AG09309 (cell line): ENCODE data around the gene EML6.

Experiments
- DNase-seq: peaks from one replicate; pipeline ENCODE4 v3.0.0-alpha.2; 2010; ENCODE audit warnings: low read depth
- H3K4me3 ChIP-seq: 2 replicates; pipeline ENCODE4 v1.5.1; 2011; ENCODE audit warnings: mild to moderate bottlenecking, low read depth, low read length, moderate library complexity; ENCODE audit not compliant: control insufficient read depth
- TF ChIP-seq, protein P1 (sequence below): IDR thresholded peaks from 2 replicates; pipeline ENCODE4 v1.5.1; 2011; ENCODE audit warnings: mild to moderate bottlenecking, low read depth, low read length, inconsistent platforms; ENCODE audit not compliant: insufficient read depth, control insufficient read depth; ENCODE audit errors: missing control alignments

EML6 gene

DNA sequence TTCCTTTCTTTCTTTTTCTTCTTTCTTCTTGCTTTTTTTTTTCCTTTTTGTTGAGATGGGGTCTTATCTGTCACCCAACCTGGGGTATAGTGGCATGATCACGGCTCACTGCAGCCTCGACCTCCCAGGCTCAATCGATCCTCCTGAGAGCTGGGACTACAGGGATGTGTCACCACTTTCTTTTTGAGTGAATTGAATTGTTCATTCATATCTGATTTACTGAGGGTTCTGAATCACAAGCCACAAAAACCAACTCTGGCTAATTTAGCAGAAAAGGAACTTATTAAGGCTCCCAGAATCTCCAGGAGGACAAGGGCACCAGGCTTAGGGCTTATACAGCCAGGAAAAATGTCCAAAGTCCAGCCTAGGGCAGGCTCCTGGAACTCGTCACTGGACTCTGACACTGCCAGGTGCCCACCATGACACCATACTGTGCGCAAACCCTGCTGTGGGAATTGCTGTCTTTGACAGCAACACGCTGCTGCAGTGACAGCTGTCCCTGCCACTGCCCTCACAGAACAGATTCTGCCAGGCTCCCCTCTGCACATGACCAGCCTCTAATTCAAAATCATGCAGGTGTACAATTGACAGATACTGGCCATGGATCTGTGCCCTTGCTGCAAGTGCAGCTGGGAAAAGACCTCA lies 42.9 kb upstream of the EML6 start:
- TF ChIP-seq, protein P1, sequence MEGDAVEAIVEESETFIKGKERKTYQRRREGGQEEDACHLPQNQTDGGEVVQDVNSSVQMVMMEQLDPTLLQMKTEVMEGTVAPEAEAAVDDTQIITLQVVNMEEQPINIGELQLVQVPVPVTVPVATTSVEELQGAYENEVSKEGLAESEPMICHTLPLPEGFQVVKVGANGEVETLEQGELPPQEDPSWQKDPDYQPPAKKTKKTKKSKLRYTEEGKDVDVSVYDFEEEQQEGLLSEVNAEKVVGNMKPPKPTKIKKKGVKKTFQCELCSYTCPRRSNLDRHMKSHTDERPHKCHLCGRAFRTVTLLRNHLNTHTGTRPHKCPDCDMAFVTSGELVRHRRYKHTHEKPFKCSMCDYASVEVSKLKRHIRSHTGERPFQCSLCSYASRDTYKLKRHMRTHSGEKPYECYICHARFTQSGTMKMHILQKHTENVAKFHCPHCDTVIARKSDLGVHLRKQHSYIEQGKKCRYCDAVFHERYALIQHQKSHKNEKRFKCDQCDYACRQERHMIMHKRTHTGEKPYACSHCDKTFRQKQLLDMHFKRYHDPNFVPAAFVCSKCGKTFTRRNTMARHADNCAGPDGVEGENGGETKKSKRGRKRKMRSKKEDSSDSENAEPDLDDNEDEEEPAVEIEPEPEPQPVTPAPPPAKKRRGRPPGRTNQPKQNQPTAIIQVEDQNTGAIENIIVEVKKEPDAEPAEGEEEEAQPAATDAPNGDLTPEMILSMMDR = no peak

DNA sequence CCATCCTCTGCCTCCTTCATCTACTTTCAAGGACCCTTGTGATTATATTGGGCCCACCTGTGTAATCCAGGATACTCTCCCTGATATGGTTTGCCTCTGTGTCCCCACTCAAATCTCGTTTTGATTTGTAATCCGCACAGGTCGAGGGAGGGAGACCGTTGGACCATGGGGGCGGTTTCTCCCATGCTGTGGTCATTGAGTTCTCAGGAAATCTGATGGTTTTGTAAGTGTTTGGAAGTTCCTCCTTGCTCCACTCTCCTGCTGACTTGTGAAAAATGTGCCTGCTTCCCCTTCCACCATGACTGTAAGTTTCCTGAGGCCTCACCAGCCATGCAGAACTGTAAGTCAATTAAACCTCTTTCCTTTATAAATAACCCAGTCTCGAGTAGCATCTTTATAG lies 42.0 kb upstream of the EML6 start:
- TF ChIP-seq, protein P1 = no peak
- H3K4me3 ChIP-seq = no peak overlapping the region
- DNase-seq = no peak

More for the DNA sequence above, 42.9 kb upstream of the EML6 start:
- no peak for DNase-seq
- no peak overlapping the region for H3K4me3 ChIP-seq

DNA sequence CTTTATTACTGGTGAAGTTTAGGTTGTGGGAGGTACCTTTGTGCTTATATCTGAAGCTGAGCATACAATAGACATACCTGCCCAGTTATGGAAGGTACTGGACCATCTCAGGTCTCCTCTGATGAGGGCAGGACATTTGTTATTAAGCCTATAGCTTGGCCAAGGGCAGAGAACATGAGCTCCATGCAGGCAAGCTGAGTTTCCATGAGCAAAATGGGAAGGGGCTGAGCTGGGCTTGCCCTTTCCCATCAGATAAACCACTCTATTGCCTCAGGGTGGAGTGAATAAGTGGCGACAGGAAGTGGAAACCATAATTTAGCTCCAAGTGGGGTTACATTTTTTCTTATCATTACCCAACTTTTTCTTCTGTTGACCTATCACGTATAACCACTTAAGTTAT lies 39.9 kb upstream of the EML6 start:
- no peak for DNase-seq
- no peak overlapping the region for H3K4me3 ChIP-seq
- TF ChIP-seq, protein P1 = no peak

DNA sequence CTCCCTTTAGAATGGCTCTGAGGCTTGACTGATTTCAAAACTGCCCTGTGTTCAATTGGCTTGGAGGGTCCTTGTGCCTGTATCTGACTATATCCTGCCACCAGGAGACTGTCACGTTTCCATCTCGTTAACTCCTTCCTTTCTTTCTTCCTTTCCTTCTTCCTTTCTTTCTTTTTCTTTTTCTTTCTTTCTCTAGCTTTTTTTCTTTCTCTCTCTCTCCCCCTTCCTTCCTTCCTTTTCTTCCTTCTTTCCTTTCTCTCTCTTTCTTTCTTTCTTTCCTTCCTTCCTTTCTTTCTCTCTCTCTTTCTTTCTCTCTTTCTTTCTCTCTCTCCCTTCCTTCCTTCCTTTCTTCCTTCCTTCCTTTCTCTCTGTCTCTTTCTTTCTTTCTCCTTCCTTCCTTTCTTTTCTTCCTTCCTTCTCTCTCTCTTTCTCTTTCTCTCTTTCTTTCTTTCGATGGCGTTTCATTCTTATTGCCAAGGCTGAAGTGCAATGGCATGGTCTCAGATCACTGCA lies 38.1 kb upstream of the EML6 start:
- no peak overlapping the region for H3K4me3 ChIP-seq
- TF ChIP-seq, protein P1 = no peak
- DNase-seq = no peak

DNA sequence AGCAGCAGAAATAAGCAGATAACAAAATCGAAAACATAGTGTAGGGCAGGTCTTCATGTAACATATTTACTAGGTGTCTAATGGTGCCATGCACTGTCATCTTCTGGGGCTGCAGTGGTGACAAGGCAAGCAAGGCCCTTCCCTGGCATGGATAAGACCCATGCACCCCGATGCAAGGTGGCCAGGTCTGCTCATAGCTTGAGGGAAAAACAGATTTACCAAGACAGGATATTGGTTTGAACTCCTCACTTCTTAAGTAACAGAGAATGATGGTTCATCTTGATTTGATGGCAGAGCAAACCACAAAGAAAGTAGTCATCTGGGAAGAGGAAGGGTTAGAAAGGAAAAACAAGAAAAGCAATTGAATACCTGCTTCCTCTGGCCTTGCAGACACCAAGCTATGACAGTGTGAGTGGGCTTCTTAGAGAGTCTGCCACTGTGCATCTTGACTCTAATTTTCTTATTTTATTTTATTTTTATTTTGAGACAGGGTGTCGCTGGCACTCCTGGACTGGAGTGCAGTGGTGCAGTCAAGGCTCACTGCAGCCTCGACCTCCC lies 35.8 kb upstream of the EML6 start:
- no peak overlapping the region for H3K4me3 ChIP-seq
- DNase-seq = no peak
- TF ChIP-seq, protein P1 = no peak

DNA sequence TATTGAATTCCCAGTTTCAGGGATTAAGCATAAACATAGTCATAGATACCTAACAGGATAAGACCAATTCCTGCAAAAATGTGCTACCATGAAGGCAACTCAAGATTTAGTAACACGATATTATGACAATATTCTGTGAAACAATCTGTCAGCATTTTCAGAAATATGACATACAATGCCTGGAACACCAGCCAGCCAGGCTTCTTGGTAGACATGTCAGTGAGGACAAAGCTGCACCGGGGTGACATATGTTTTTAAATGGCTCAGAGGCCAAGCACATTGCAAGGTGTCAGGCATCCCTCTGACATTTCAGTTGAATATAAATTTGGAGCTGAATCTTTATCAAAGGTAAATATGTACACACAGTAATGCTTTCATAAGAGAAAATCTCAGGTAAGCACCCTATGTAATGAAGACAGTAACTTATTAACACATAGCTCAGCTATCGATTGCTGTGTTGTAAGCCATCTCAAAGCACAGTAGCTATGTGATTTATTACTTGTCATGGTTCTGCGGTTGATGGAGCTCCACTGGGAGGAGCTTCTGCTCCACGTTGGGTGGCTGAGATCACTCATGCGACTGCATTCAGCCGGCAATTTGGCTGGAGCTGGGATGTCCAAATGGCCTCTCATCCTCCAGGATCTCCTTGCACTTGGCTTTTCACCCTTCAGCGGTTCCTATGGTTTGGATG lies 31.9 kb upstream of the EML6 start:
- no peak for DNase-seq
- TF ChIP-seq, protein P1 = no peak
- H3K4me3 ChIP-seq = no peak overlapping the region
